Amniotic stem cell (primary cell): ENCODE measurements around the gene KRT81.

Experiments used
- DNase-seq: peaks from one replicate; lab custom pipeline; 2025; lab: John Stamatoyannopoulos, UW

KRT81 gene

DNA sequence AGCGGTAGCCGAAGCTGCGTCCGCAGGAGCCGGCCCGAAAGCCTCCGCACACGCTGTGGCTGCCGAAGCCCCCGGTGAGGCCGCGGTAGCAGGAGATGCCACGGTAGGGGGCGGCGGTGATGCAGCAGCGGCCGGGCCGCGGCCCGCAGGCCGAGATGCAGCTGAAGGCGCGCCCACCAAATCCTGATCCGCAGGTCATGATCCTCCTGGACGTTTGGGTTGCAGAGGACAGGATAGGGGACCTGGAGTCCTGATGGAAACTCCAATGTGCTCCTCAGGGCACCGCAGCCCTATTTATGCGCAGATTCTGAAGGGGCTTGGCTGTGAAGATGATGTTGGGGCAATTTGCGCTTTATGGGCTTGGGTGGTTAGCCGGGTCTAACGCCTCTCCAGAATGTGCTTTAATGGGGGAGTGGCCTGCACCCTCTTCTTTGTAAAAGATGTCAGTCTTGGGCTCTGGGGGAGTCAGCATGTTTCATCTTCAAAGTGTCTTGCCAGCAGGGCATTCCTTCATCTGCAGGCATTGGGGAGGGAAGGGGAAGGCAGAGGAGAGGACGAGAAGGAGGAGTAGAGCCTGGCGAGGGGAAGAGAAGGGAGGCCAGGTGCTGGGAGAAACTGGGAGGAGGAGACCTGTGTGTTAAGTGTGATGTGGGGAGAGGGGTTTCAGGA lies at the start of gene KRT81:
TSS of gene KRT81 (minus strand) at position 268 of the 669 bp plus-strand sequence. CDS start at position 199, 69 bp downstream.
- DNase-seq = no peak

DNA sequence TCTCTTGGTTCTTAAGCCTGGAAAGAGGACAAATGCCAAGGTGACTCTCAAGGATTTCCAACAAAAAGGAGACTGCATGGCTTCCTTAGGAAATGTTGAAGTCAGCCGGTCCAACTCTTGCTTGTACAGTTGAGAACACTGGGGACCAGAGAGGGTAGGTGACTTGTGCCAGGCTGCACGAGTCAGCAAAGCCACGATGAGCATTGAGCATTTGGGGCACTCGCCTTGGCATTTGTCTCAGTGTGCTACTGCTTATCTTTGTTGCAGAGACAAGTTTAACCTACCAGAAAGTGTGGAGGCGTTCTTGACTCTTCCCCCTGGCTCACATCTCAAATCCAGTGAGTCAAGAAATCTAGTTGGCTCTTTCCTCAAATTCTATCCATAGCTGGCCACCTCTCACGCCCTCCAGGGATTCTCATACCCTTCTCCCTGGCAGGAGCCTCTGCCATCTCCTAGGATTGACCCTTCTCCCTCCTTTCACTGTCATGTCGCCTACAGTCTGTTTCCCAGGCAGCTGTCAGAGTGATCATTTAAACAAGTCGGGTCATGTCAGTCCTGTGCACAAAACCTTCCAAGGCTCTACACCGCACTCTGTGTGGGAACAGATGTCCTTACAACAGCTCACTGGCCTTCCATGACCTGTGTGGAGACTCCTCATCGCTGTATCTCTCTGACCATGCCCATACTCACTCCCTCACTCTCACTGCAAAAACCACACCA lies 47.1 kb upstream of the KRT81 start:
- no peak for DNase-seq

DNA sequence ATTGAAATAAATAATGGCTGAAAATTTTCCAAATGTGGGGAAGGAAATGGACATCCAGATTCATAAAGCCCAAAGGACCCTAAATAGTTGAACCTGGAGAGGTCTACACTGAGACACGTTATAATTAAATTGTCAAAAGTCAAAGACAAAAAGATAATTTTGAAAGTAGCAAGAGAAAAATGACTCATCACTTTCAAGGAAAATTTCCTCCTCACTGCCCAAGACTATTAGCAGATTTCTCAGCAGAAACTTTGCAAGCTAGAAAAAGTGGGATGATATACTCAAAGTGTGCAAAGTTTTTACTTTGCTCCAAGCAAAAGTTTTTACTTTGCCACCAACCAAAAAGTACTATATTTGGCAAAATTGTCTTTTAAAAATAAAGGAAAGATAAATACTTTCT lies 45.7 kb upstream of the KRT81 start:
- no peak for DNase-seq

DNA sequence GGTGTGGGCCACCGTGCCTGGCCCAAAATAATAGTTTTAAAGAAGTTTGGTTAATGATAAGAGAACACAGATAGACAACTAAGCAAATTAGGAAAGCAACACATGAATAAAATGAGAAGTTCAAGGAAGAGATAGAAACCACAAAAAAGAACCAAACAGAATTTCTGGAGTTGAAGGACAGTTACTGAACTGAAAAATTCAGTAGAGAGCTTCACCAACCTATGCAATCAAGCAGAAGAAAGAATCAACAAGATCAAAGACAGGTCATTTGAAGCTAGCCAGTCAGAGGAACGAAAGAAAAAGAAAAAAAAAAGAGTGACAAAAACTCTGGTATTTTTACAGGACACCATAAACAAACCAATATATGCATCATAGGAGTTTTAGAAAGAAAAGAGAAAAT lies 45.3 kb upstream of the KRT81 start:
- DNase-seq = no peak

DNA sequence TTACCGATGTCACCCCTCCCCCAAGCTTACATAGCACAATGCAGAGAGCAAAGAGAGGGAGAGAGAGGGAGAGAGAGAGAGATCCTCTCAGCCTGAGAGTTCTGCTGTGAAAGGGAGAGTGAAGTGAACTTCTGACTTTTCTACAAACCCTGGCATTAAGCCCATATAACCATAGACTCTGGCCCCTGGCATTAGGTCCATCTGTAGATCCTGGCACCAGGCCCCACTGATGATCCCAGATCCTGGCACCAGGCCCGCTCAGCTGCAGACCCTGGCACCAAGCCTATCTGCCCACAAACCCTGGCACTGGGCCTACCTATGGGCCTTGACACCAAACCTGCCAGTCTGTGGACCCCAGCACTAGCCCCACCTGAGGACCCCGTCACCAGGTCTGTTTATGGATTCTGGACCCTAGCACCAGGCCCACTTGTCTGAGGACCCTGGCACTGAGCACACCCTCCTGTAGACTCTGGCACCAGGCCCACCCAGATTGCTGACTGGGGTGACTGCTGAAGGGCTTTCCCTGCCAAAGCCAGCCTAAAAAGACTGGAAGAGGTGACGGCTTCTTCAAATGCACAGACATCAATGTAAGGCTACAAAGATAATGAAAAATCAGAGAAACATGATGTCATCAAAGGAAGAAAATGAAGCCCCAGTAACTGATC lies 44.4 kb upstream of the KRT81 start:
- DNase-seq = no peak

DNA sequence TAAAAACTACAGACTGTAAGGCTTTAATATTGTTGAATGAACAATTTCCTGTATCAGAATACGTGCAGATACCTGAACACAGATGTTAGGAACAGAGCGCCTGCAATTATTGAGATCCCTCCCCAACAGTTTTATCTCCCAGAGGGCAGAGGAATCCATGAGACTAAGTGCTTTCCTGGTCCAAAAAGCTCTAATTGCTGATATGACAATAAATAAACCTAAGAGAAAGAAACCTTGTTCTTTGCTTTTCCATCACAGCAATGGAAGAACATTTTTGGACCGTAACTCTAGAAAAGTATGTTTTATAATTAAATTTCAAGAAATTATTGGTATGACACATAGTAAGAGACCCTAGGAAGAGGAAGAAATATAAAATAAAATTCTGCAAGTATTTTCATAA lies 42.9 kb upstream of the KRT81 start:
- no peak for DNase-seq

DNA sequence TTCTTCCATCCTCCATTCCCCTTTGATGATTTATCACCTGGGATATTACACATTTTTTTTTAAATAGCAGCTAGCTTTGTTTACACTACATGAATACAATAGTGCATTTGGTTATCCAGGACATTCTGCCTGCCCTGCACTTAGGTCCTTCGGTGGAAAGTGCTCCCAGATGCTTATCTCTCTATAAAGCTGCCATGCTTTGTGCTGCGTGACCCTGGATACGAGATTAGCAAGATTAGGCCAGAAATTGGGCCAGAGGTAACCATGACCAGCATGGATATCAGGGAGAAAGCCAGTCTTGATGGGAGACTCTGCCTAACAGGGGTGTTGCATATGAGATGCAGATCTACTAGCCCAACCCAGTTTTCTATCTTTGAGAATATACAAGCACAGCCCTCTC lies 42.0 kb upstream of the KRT81 start:
- no peak for DNase-seq

DNA sequence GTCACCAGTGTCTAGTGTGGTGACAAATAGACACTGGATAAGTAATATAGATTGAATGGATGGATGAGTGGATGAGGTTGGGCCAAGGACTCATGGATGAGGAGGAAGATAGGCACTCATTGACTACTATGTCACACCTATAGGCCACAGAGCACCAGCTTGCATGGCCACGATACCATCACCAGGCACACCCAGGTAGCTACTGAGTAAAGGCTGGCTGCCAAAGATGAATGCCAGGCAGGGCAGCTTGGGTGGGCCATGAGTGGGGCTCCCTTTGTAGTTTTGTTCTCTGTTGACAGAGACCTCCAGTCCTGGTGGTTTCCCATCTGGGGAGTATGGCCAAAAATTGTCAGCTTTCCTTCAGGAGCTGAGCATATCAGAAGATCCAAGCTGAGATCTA lies 41.0 kb upstream of the KRT81 start:
- DNase-seq = no peak

DNA sequence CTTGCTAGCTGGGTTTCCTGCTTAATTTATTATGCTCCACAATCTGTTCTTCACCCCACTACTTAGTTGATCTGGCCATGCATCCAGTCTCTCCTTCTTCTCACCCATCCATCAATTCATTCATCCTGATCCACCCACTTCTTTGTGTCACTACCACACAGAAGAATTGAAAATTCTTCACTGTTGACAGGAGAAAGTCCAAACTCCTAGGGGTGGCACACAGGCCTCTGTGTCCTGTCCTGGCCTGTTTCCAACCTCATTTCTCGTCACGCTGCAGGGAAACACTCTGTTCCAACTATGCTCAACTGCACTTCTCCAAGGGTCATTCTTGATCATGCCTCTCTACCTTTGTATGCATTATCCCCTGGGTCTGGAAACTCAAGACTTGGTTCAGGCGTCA lies 40.5 kb upstream of the KRT81 start:
- DNase-seq = no peak

DNA sequence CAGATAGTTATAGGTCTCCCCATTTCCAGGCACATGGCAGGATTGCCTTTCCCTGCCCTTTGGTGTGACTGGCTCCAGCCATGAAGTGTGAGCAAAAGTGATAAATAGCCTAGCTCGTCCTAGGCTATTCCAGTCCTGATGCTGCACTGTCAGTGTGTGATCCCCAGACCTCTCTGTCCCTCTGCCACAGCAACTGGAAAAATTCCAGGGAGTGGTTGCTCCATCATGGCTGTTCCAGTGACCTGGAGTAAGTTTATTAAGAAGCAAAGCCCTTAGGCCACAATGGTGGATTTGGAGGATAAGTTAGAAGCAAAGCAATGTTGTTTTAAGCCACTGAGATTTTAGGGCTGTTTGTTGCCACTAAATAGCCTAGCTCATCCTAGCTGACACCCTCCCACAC lies 39.7 kb upstream of the KRT81 start:
- no peak for DNase-seq

DNA sequence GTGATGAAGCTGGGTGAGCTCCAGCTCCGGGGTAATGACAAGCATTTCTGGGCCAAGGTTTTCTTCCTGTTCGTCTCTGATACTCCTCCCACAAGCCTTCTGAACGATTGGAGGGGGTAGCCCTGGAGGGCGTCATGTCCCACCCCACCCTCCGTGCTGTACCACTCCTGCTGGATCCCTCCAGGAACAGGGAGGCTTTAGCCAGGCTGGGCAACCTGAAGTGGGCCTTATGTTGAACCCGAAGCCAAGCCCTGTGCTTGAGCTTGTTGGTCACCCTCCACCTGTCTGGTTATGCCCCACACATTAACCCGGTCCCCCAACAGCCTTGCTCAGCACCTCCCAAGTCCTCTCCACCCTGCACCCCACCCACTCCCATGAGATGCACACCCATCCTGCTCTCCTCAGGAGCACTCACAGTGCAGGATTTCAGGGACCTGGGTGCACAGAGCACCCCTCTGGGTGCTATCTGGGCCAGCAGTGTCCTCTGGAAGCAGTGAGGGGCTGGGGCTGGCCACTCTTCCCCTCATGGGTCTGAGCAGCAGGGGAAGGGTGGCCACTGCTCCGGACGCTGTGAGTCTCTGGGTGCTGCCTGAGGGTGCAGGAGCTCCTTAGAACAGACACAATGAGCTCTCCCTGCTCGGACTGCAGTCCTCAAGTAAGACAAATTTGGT lies 36.6 kb upstream of the KRT81 start:
- DNase-seq = no peak

DNA sequence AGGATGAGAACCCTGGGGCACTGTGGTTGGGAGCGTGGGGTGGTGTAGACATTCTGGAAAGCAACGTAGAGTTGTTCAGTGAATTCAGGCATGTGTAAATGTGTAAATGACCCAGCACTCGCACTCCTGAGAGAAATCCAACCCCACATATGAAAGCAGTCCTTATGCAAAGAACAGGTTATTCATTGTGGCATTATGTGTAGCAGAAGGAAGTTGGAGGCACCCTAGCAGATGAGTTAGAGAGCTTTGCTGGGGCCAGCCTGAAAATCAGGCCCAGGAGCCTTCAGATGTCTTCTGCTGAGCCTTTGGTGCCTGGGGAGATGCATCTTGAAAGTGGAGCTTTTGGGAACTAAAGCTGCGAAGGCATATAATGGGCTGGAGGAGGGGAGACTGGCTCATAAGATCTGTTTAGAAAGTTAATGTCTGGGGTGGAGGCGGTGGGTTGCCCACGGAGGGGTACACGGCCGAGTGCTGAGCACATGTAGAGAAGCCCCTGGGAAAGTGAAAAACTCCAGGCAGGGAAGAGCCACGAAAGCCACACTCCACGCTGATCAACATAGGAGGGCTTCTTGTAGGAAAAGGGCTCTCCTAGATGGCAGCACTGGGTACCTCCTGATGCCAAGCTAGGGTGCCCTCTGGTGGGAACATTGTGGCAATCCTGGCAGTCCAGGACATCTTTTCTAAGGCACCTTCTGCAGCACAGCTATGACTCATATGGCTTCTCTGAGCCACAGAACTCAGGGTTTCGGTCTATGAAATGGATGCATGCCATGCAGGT lies 35.9 kb upstream of the KRT81 start:
- peak; percentile 76 for DNase-seq

DNA sequence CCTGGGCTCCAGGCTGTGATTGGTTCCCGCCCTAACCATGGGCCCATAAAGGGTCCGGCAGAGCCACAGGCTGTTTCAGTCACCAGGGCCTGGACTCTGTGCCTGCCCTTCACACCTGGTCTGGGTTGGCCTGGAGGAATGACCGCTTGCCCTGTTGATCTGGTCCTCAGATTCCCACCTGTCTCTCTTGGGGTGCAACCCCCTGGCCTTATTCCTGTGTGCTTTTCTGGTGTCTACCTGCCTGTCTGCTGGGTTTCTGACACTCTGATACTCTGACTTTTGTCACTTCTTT lies 32.8 kb upstream of the KRT81 start:
- no peak for DNase-seq

DNA sequence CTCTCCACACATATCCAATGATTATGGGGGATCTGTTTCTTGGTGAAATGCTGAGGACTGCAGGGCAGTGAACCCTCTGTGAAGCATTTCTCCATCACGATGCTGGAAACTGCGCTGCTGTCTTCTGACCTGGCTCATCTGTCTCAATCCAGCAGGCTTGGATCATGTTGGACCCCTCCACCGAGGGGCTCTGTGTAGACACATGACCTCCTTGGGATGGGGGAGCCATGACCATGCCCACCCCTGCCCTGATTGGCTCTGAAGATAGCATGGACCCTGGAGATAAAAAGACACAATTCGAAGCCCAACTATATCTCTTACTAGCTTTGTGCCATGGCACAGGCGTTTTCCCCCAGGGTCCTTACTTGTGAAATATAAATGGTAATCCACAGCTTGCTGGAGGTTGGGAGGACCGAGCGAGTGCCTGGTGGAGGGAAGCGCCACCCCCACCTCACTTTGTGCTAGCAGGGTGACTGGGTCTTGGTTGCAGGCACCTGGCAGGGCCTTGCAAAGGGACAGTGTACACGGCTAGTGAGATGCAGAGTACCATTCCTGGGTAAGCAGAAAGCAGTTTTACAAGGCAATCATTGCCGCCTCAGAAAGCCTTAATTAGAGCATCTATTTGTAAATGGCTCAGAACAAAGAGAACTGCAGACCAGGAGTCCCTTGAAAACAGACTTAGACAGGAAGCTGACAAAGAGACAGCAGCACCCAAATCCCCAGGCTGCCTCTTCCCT lies 32.2 kb upstream of the KRT81 start:
- DNase-seq = no peak

DNA sequence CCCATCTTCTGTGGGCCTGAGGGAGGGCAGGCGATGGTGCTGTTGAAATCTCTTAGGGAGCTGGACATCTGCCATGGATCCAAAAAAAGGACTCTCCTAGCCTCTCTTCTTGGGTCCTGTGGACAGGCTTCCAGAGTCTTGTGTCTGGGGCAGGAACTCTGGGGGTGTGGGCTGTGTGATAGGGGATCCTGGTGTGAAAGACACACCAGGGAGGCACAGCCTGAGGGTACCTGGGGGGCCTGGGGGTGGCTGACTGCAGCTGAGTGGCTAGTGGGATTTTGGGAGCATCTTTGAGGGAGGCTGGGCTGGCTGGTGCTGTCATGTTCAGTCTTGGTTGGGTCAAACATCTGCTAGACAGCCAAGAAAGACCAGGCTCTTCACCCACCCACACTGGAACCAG lies 31.7 kb upstream of the KRT81 start:
- DNase-seq = no peak

DNA sequence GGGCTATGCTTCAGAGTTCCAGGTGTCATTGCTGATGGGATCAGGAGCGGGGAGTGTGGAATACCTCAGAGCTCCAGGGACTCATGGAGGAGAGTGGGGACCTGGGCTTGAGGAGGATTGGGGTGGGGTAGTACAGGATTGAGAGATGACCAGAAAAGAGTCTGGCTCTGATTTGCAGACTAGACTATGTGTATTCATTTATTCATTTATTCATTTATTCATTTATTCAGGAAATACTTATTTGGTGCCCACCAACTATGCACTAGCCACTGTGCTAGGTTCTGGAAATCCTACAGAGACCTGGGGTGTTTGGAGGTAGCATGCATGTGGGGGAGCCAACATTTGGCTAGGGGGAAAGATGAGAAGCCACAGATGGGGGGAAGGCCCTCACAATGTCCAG lies 30.7 kb upstream of the KRT81 start:
- no peak for DNase-seq

DNA sequence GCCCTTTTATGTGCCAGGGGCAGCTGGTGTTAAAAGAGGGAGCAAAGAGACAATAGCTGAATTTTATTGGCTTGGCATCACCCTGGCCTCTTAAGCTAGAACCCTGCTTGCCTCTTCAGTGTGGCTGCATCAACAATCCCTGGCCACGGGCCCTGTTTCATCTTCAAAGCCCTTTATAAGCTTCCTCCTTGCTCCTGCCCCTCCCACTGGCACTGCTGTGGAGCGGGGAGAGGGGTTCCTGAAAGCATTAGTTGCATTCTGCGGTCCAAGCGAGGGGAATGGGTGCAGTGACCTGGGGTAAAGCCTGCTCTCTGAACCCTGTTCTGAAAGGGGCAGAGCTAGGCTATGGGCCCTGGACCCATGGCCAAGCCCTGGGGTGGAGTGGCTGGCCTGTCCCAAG lies 30.1 kb upstream of the KRT81 start:
- no peak for DNase-seq

DNA sequence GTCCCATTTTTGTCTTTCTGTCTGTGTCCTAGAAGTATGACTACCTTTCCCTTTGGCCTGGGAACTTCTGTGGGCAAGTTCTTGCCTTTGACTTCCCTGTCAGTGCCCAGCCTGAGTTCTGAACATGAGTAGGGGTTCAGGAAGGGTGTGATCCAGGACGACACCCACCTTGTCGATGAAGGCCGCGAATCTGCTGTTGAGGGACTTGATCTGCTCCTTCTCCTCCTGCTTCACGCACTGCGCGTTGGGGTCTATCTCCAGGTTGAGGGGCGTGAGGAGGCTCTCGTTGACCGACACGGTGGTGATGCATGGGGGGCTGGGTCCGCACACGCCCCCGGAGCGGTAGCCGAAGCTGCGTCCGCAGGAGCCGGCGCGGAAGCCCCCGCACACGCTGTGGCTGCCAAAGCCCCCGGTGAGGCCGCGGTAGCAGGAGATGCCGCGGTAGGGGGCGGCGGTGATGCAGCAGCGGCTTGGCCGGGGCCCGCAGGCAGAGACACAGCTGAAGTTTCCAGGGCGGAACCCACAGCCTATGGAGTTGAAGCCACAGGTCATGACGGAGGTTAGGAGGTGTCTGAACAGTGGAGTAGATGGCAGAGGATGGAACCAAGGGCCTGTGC lies 29.6 kb upstream of the KRT81 start, which contains the start of gene KRT83:
TSS of gene KRT83 (minus strand) at position 615 of the 617 bp plus-strand sequence. CDS start at position 552, 63 bp downstream.
- no peak for DNase-seq

DNA sequence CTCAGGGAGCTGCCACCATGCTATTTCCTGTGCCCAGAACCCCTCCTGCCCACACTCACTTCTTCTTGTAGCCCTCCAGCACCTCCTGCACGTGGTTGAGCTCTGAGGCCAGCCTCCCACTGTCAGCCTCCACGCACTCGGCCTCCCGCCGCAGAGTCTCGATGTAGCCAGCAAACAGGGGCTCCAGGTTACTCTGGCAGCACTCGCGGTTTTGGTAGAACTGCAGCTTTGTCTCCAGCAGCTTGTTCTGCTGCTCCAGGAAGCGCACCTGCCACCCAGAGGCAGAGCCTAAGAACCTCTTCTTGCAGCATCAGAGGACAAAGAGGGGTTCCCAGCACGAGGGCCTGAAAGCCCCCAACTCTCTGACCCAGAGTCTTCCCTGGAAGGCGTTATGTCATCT lies 27.8 kb upstream of the KRT81 start:
- DNase-seq = no peak

DNA sequence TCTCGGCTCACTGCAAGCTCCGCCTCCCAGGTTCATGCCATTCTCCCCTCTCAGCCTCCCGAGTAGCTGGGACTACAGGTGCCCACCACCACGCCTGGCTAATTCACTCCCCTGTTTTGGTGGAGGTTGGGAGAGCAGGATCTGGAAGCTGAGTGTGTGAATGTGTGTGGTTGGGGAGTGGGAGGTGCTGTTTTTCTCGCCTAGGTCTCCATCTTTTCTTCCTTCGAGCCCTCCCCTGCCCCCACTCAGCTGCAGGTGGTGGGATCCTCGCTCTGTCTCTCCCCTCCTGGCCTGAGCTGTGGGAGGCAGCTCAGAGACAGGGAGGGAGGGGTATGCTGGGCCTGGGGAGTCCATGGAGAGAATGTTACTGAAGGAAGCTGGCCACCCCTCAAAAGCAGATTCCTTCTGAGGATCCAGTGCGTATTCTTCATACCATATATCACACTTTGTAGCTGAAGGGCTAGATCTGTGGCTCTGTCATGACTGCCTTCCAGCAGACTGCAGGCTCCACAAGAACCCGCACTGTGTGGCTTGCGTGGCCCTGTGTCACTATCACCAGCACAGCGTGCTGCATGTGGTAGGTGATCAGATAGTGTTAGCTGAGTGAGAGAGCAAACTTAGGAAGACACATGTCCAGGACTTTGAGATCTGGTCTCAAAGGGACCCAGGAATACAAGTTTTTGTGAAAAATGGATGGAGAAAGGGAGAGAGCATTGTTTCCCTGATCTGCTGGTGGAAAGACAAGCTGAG lies 27.1 kb upstream of the KRT81 start:
- no peak for DNase-seq
